K562 (cell line): Measurements from ENCODE around the gene RET. TPM values are rescaled to one million over a fixed set of nuclear protein-coding genes. Genes with fewer than 3 reads are reported as not detected.

Experiments used
- ATAC-seq: fragments of 200-7000 bp; cut with Tn5 transposase; 3 replicates; pipeline ENCODE4 v1.9.1; 2020; ENCODE audit warnings: moderate library complexity
- BruUV-seq: library from RNA; stranded (reverse); fragments of 400-500 nt; replicated peaks from 2 replicates; lab custom pipeline; 2021; lab: Mats Ljungman, UMichigan
- CTCF ChIA-PET: fragments of 300-600 bp; formaldehyde crosslinking; extraction: SDS; loops from one replicate; lab custom pipeline; 2021; ENCODE audit warnings: low intra/inter-chr PET ratio; lab: Yijun Ruan, JAX
- POLR2A ChIA-PET: fragments of 300-600, 350-650 bp; sonication (Branson Sonifier 250); formaldehyde crosslinking; extraction: SDS; loops from one replicate; lab custom pipeline; 2021; ENCODE audit warnings: antibody characterized with exemption, inconsistent platforms; lab: Yijun Ruan, JAX
- DNase-seq, 4 experiments: peaks; one replicate each; pipeline versions ENCODE4 v3.0.0 to v3.0.0-alpha.2; 2011 to 2018; ENCODE audit warnings: low spot score in 3 of 4, mixed read lengths in 3 of 4; ENCODE audit errors: extremely low read depth in 1 of 4
- FAIRE-seq: peaks from 2 replicates; lab custom pipeline; 2011; peaks lifted over from hg19 to GRCh38; lab: Jason Lieb, UNC
- H2AFZ ChIP-seq: 2 replicates; pipeline ENCODE4 v1.6.0; 2011; ENCODE audit warnings: low read depth, low read length, control low read depth, inconsistent platforms
- H3K27ac ChIP-seq: fragments of 200-600 bp; 3 replicates; pipeline ENCODE4 v1.8.0; 2011; ENCODE audit warnings: low read depth, mild to moderate bottlenecking, control low read depth, inconsistent platforms, low read length, moderate library complexity, mixed read lengths; ENCODE audit errors: extremely low read depth
- H3K27me3 ChIP-seq, 2 experiments: fragments of 300-600 bp in 1 of 2; 2 replicates in 1 of 2; 3 replicates in 1 of 2; pipeline versions ENCODE4 v1.6.0 to v1.8.0; 2011; ENCODE audit warnings: inconsistent platforms in 2 of 2, low read length in 2 of 2, mild to moderate bottlenecking in 1 of 2, mixed read lengths in 1 of 2, moderate library complexity in 1 of 2; ENCODE audit not compliant: control insufficient read depth in 2 of 2, insufficient read depth in 2 of 2
- H3K36me3 ChIP-seq: fragments of 300-600 bp; 3 replicates; pipeline ENCODE4 v1.8.0; 2011; ENCODE audit warnings: mild to moderate bottlenecking, low read length, inconsistent platforms; ENCODE audit not compliant: control insufficient read depth, insufficient read depth
- H3K4me1 ChIP-seq, 2 experiments: fragments of 200-600 bp in 1 of 2; replicated peaks in 1 of 2; 2 replicates in 1 of 2; 3 replicates in 1 of 2; pipeline versions ENCODE4 v1.5.1 to v1.8.0; 2011; ENCODE audit warnings: inconsistent platforms in 2 of 2, low read length in 2 of 2, mild to moderate bottlenecking in 1 of 2, mixed read lengths in 1 of 2, moderate library complexity in 1 of 2; ENCODE audit not compliant: control insufficient read depth in 2 of 2, insufficient read depth in 2 of 2
- H3K4me2 ChIP-seq: 2 replicates; pipeline ENCODE4 v1.6.1; 2011; ENCODE audit warnings: low read length, control low read depth, inconsistent platforms, mixed read lengths; ENCODE audit not compliant: insufficient read depth
- H3K4me3 ChIP-seq: fragments of 200-600 bp; sonication (generic), shearing (Covaris generic); 2 replicates; pipeline ENCODE4 v1.5.1; 2016; ENCODE audit warnings: control low read depth, inconsistent platforms
- H3K79me2 ChIP-seq: fragments of 200-600 bp; 3 replicates; pipeline ENCODE4 v1.8.0; 2011; ENCODE audit warnings: low read length, inconsistent platforms; ENCODE audit not compliant: control insufficient read depth, insufficient read depth
- H3K9ac ChIP-seq, 2 experiments: 2 replicates each; pipeline versions ENCODE4 v1.6.0 to v1.6.1; 2011; ENCODE audit warnings: low read depth in 2 of 2, low read length in 2 of 2, control low read depth in 1 of 2, inconsistent platforms in 1 of 2, mild to moderate bottlenecking in 1 of 2, mixed read lengths in 1 of 2; ENCODE audit not compliant: insufficient read depth in 1 of 2
- H3K9me1 ChIP-seq: one replicate; pipeline ENCODE4 v1.6.0; 2011; ENCODE audit warnings: inconsistent platforms, mild to moderate bottlenecking, low read length, moderate library complexity; ENCODE audit not compliant: control insufficient read depth, insufficient read depth
- H3K9me3 ChIP-seq: replicated peaks from 2 replicates; pipeline ENCODE4 v1.5.1; 2011; ENCODE audit warnings: low read depth, low read length, inconsistent platforms; ENCODE audit not compliant: control insufficient read depth, insufficient read depth
- H4K20me1 ChIP-seq: replicated peaks from 2 replicates; pipeline ENCODE4 v1.6.1; 2011; ENCODE audit warnings: low read length, inconsistent platforms, mixed read lengths; ENCODE audit not compliant: control insufficient read depth, insufficient read depth
- ADNP ChIP-seq: fragments of 200-800 bp; sonication (Bioruptor generic); IDR thresholded peaks from 2 replicates; pipeline ENCODE4 v1.6.1; 2016; ENCODE audit warnings: missing genetic modification characterization, missing compliant biosample characterization
- ASH1L ChIP-seq: fragments of 450-650 bp; IDR thresholded peaks from 2 replicates; pipeline ENCODE4 v1.6.1; 2018; ENCODE audit warnings: borderline replicate concordance, mild to moderate bottlenecking, low read depth; ENCODE audit not compliant: partially characterized antibody
- ATF1 ChIP-seq, 2 experiments: fragments of 450-650 bp in 1 of 2; IDR thresholded peaks; 2 replicates each; pipeline ENCODE4 v1.6.1; 2016; ENCODE audit warnings: missing compliant biosample characterization in 1 of 2, missing genetic modification characterization in 1 of 2
- FOXO4 ChIP-seq: fragments of 450-650 bp; formaldehyde crosslinking; IDR thresholded peaks from 2 replicates; pipeline ENCODE4 v1.4.0; 2020; ENCODE audit warnings: mild to moderate bottlenecking, moderate library complexity
- MAFK ChIP-seq: IDR thresholded peaks from 2 replicates; pipeline ENCODE4 v1.6.1; 2011; ENCODE audit warnings: low read length, improper control_type of control experiment
- NR4A1 ChIP-seq, 2 experiments: fragments of 250-450 bp in 1 of 2; fragments of 450-650 bp in 1 of 2; sonication (Bioruptor Pico) in 1 of 2; IDR thresholded peaks; 2 replicates each; pipeline versions ENCODE4 v1.4.0 to v1.6.1; 2016 to 2020; ENCODE audit warnings: mild to moderate bottlenecking in 2 of 2, missing compliant biosample characterization in 1 of 2, missing genetic modification characterization in 1 of 2, moderate library complexity in 1 of 2
- RNF2 ChIP-seq: sonication (generic); IDR thresholded peaks from 2 replicates; pipeline ENCODE4 v1.6.1; 2016
- SREBF2 ChIP-seq: sonication (generic); formaldehyde crosslinking; IDR thresholded peaks from 2 replicates; pipeline ENCODE4 v1.4.0; 2020; ENCODE audit warnings: mild to moderate bottlenecking, missing genetic modification reagents
- ZNF449 ChIP-seq: fragments of 250-450 bp; sonication (Bioruptor Pico); IDR thresholded peaks from 2 replicates; pipeline ENCODE4 v1.8.0; 2022; ENCODE audit warnings: moderate library complexity, mild to moderate bottlenecking, inconsistent platforms
- ZNF644 ChIP-seq: fragments of 200-800 bp; sonication (Bioruptor generic); IDR thresholded peaks from 2 replicates; pipeline ENCODE4 v1.6.1; 2016; ENCODE audit warnings: low read depth, missing genetic modification characterization, missing compliant biosample characterization
- ZSCAN29 ChIP-seq: fragments of 450-650 bp; IDR thresholded peaks from 2 replicates; pipeline ENCODE4 v1.6.1; 2017
- WGBS: fragments of 100-300 bp; shearing (Covaris generic); methylation state at CpG from one replicate; pipeline ENCODE4 v1.1.6; 2016; ENCODE audit warnings: low coverage, mixed read lengths; ENCODE audit not compliant: insufficient coverage; ENCODE audit errors: missing lambda C conversion rate; 5-methylcytosine and 5-hydroxymethylcytosine counted together
- in situ Hi-C: fragments of 300-500 bp; cut with MboI; formaldehyde crosslinking; loops from 4 replicates; pipeline ENCODE4 v1.15.0; 2018; ENCODE audit warnings: inconsistent platforms, mixed read lengths
- intact Hi-C: fragments of 100-400 bp; cut with micrococcal nuclease; formaldehyde crosslinking; loops from 2 replicates; pipeline ENCODE4 v1.14.2; 2022
- polyA plus RNA-seq, 8 experiments: library from polyadenylated mRNA; depleted of rRNA in 4 of 8; stranded (reverse) in 5 of 8; unstranded in 3 of 8; fragments of >200 nt; fragmentation: Nextera tagmentation in 2 of 8; fragmentation: Illumina TruSeq in 1 of 8; extraction: Ambion mirVana in 2 of 8; extraction: Trizol in 1 of 8; gene quantifications; 2 replicates each; pipeline versions ENCODE4 v1.2.1 to v1.2.3, GENCODE V29; 2011 to 2014; ENCODE audit warnings: inconsistent platforms in 1 of 8, missing spikeins in 1 of 8
- total RNA-seq, 7 experiments: library from RNA; depleted of rRNA in 6 of 7; stranded (reverse); fragments of >200 nt in 6 of 7; fragmentation: Illumina TruSeq in 2 of 7; extraction: Trizol in 2 of 7; gene quantifications; 2 replicates each; pipeline versions ENCODE4 v1.2.1 to v1.2.3, GENCODE V29; 2011 to 2021; ENCODE audit warnings: low replicate concordance in 1 of 7
- TF ChIP-seq, protein P1 (sequence below): sonication (generic); formaldehyde crosslinking; IDR thresholded peaks from 2 replicates; pipeline ENCODE4 v1.8.0; 2022; ENCODE audit warnings: mild to moderate bottlenecking, low read depth, missing genetic modification reagents
- TF ChIP-seq, protein P2 (sequence below), 2 experiments: fragments of 450-650 bp in 1 of 2; sonication (generic) in 1 of 2; formaldehyde crosslinking; conservative IDR thresholded peaks; 2 replicates each; pipeline versions ENCODE4 v1.4.0 to v1.8.1; 2020 to 2022; ENCODE audit warnings: mild to moderate bottlenecking in 1 of 2, missing genetic modification reagents in 1 of 2

RET gene
- total and polyA plus RNA-seq, 9 of the 15 experiments (the other 6 are each of a cell fraction or from before 2014, with no cell fraction given) = 0.04 to 0.05 TPM; not detected in 7

GRCh38 chr10:43068136-43068395 lies 8.8 kb upstream of the RET start (continued):
- TF ChIP-seq, protein P1, sequence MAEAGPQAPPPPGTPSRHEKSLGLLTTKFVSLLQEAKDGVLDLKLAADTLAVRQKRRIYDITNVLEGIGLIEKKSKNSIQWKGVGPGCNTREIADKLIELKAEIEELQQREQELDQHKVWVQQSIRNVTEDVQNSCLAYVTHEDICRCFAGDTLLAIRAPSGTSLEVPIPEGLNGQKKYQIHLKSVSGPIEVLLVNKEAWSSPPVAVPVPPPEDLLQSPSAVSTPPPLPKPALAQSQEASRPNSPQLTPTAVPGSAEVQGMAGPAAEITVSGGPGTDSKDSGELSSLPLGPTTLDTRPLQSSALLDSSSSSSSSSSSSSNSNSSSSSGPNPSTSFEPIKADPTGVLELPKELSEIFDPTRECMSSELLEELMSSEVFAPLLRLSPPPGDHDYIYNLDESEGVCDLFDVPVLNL (CRISPR knock-in tag) = no peak
- no peak for TF ChIP-seq ZNF449

GRCh38 chr10:43068471-43069210 lies 8.2 kb upstream of the RET start:
- H3K9me1 ChIP-seq = no peaks in the 10 kb centered on the region
- H3K9ac ChIP-seq = no peak overlapping the region
- POLR2A ChIA-PET = interaction anchor here (0.7 kb wide), 1 partner anchor 10 kb away, joined by 3 read pairs; no protein-coding TSS in a partner anchor
- no TSS peak for BruUV-seq
- H3K27me3 ChIP-seq = peaks cover 9 to 48% of the 10 kb centered on the region in 2 experiments; a peak in 3 of 5 replicates
- in situ Hi-C loops = no loop called here
- no peaks in the 10 kb centered on the region for H3K79me2 ChIP-seq
- under 1% methylated on average over 14 of the region's 14 CpGs for WGBS
- ATAC-seq (no peak), FAIRE-seq (no peak), DNase-seq (no peak)
- no peak overlapping the region for H3K27ac ChIP-seq
- H3K4me1 ChIP-seq = peaks cover 0 to 3% of the 10 kb centered on the region in 2 experiments; a peak in 1 of 5 replicates
- no peak overlapping the region for H3K4me2 ChIP-seq
- no peaks in the 10 kb centered on the region; the same call in 1 of the 2 replicates for H4K20me1 ChIP-seq
- H3K4me3 ChIP-seq = no peak overlapping the region
- H3K36me3 ChIP-seq = no peaks in the 10 kb centered on the region
- no peaks in the 10 kb centered on the region for H3K9me3 ChIP-seq
- no peak for TF ChIP-seq ATF1 (CRISPR knock-in tag; IDR thresholded peaks at IDR 0.05)
- TF ChIP-seq ATF1 (tag; IDR thresholded peaks at IDR 0.05) = no peak
- TF ChIP-seq, protein P2, sequence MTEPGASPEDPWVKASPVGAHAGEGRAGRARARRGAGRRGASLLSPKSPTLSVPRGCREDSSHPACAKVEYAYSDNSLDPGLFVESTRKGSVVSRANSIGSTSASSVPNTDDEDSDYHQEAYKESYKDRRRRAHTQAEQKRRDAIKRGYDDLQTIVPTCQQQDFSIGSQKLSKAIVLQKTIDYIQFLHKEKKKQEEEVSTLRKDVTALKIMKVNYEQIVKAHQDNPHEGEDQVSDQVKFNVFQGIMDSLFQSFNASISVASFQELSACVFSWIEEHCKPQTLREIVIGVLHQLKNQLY (CRISPR knock-in tag; conservative IDR thresholded peaks at IDR 0.05) = no peak
- TF ChIP-seq MAFK = no peak
- TF ChIP-seq ZNF644 (tag) = no peak
- TF ChIP-seq NR4A1 (CRISPR knock-in tag; IDR thresholded peaks at IDR 0.05) = no peak
- no peak for TF ChIP-seq NR4A1 (tag; IDR thresholded peaks at IDR 0.05)
- TF ChIP-seq SREBF2 (CRISPR knock-in tag) = no peak
- no peak for TF ChIP-seq ZSCAN29
- TF ChIP-seq ASH1L = no peak
- TF ChIP-seq RNF2 = no peak
- no peak for TF ChIP-seq FOXO4 (CRISPR knock-in tag)
- no peak for TF ChIP-seq ADNP
- TF ChIP-seq, all 486 proteins: peak for 0
- intact Hi-C loops = no loop called here
- no peak overlapping the region for H2AFZ ChIP-seq
- CTCF ChIA-PET = no interaction called here
